HG02763 (cell line): Measurements from ENCODE around the gene OPCML.

Experiments used
- ATAC-seq: cut with Tn5 transposase; IDR thresholded peaks from one replicate; pipeline ENCODE4 v1.9.1; 2021; ENCODE audit warnings: mild to moderate bottlenecking, moderate library complexity; ENCODE audit not compliant: unreplicated experiment

OPCML gene

DNA sequence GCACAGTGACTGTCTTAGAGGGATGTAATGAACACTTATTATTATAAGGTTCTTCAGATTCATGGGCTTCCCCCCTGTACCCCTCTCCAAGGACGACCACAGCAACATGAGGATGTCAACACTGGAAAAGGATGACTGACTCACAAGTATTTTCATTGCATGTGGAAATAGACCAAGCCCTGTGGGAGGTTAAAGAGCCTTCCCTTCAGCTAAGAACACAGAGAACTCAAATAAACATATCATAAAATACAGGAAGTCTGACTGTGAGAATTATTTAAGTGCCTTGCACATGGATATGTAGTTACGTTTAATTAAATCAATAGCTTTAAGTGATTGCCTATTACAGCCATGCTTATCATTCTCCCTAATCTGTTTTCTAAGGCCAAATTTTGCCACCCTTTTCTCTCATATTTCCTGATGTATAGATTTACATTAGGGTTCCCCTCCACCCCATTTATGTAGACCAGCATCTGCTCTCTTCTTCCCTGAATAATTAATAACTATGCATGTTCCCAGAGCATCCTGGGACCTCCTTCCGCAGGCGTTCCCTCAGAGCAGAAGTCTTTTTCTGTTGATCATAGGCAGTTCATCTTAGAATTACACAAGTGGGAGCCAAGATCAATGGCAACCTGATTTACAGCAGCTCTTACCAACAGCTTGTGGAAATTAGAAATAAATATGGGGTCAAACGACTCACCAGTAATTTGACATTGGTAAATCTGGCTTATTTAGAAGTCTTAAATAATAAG, 226.9 kb downstream of the OPCML start:
- ATAC-seq, result no peak

- no peak for ATAC-seq
Measured at GRCh38 chr11:133303262-133303661, 229.0 kb downstream of the OPCML start.

- ATAC-seq, result no peak
Measured at GRCh38 chr11:133302056-133302455, 230.2 kb downstream of the OPCML start.

DNA sequence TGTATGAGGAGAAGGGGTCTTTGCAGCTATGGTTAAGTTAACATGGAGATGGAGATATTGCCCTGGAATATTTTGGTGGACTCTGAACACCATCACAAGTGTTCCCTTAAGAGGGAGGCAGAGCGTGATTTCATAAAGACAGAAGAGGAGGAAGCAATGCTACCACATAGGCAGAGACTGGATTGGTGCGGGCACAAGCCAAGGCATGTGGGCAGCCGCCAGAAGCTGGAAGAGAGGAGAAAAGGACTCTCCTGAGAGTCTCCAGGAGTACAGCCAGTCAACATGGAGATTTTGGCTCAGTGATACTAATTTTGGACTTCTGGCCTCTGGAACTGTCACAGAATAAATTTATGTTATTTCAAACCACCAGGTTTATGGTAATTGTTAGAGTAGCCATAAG, 231.6 kb downstream of the OPCML start:
- no peak for ATAC-seq

- ATAC-seq, result no peak
Measured at GRCh38 chr11:133291780-133292179, 240.5 kb downstream of the OPCML start.

GRCh38 chr11:133285359-133285758, 246.9 kb downstream of the OPCML start:
- ATAC-seq, result no peak

DNA sequence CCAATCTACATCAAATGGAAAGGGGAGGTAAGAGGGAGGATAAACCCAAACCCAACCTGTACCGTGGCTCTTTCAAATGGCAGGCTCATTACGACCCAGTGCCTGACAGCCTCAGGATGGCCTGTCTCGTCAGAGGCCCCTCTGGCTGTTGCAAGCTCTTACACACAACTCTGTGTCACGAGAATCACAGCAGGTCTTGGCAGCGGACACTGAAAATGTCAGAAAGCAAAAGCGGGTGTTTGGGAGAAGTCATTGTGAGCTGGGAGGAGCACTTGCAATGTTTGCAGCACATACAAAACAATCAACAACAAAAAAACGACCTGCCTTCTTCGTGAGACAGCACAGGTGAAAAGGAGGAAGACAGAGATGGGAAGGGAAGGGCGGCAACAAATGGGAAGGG, 248.1 kb downstream of the OPCML start:
- no peak for ATAC-seq

- no peak for ATAC-seq
Measured at GRCh38 chr11:133277886-133278285, 254.4 kb downstream of the OPCML start.

GRCh38 chr11:133271871-133272776, 260.2 kb downstream of the OPCML start:
- ATAC-seq, result no peak

DNA sequence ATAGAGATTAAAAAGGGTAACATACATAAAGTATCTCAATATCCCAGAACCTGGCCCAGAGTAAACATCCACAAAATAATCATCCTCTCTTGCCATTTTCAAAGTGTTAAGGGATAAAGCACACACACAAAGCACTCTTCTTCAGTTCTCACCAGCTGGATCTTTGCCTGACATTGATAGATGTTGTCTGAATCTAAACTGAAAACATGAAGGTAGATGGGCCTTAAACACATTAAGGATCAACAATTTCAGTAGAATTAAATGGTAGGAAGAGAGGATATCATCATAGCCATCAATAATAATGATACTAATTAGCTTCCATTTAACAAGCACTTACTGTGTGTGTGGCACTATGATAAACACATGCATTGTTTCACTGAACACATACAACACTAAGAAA, 261.1 kb downstream of the OPCML start:
- no peak for ATAC-seq

GRCh38 chr11:133269267-133269666, 263.0 kb downstream of the OPCML start:
- ATAC-seq, result peak; percentile 98

DNA sequence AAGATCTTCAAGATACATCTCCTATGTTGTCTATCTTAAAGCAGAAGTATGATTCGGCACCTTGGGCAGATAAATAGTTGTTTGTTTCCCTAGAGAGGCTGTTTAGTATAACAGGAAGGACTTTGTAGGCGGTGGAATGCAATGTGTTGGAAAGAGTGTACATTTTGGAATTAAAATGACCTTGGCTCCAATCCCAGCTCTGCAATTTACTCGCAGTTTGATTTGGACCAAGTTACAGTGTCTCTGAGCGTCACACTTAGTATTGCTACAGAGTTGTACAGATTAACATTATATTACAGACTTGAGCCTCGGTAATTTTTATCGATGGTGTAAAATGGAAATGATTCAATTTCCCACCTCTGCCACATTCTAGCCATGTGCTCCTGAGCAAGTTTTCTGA, 265.3 kb downstream of the OPCML start:
- ATAC-seq, result no peak

DNA sequence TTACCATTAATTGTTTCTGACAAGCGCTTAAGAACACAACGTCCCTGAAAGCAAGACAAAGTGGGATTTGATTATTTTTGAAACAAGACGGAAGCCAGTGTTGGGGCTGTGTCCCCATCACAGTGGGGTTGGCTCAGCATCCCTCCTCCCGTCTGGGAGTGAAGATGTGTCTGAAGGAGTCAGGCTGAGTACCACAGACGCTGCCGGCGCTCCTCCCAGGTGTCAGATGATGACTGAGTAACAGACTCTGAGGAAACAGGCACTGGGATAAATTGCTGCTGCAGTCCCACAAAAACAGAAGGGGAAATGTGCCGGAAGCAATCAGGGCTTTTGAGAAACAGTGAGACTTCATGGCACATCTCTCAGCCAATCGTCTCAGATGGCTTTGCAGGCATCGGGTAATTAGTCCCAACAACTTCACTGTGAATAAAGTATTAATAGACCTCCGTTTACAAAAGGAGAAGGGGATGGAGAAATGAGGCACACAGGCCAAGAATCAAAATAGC, 266.7 kb downstream of the OPCML start:
- no peak for ATAC-seq

GRCh38 chr11:133263332-133263731, 269.0 kb downstream of the OPCML start:
- ATAC-seq, result no peak

DNA sequence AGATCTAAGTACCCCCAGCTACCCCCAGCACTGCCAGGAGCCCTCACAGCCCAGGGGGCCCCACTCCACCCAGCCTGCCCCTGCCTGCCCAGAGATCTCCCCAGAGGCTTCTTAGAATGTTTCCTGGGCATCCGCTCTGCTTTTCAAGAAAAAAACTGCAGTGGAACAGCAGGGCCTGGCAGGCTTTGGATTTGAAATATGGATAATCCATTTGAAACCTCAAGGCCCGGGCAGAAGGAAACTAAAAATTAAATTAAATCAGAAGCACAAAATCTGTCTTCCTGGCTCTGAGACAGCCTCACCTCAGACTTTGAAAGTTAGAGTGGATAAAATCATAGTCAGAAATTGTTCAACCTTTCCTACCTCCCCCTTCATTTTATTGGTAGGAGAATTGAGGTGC, 273.6 kb downstream of the OPCML start:
- no peak for ATAC-seq

GRCh38 chr11:133254601-133255000, 277.7 kb downstream of the OPCML start:
- ATAC-seq, result no peak

GRCh38 chr11:133253570-133253969, 278.7 kb downstream of the OPCML start:
- no peak for ATAC-seq

- ATAC-seq, result no peak
Measured at GRCh38 chr11:133251841-133252240, 280.5 kb downstream of the OPCML start.

- ATAC-seq, result no peak
Measured at GRCh38 chr11:133249530-133249929, 282.8 kb downstream of the OPCML start.

- no peak for ATAC-seq
Measured at GRCh38 chr11:133249065-133249464, 283.2 kb downstream of the OPCML start.

DNA sequence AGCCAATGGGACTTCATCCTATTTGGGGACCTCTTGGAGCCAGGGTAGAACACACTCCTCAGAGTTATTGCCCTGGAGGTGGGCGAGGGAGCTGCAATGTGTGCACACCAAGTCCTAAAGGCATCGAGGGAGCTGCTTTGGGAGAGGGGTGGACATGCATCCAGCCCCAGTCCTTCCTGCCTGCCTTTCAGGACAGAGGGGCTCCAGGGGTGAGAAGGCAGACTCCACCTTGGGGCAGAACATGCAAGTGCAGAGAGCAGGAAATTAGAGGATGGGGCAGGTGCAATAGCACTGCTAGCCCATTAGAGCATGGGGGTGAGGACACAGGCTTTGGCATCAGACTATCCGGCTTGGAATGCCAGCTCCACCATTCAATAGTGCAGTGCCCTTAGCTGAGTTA, 288.5 kb downstream of the OPCML start:
- no peak for ATAC-seq
